Stimulated activated CD4-positive, alpha-beta T cell treated with anti-CD3 and anti-CD28 coated beads, Interleukin-2, amount 100 ng/mL, for 4 hours (primary cell): Measurements from ENCODE around the gene CYP4F22.
"Not testable (repeated sequence)": the region's sequence is repeated elsewhere in the genome, so short reads cannot be mapped to it uniquely, and the experiment has no call there.

Experiments
- DNase-seq: peaks from one replicate; pipeline ENCODE4 v3.0.0-alpha.2; 2020; ENCODE audit warnings: low read depth

Gene CYP4F22

GRCh38 chr19:15575406-15575805, 67.1 kb downstream of the CYP4F22 start:
- DNase-seq: no peak

GRCh38 chr19:15576526-15577156, 68.3 kb downstream of the CYP4F22 start:
- no peak for DNase-seq

GRCh38 chr19:15577184-15577771, 69.0 kb downstream of the CYP4F22 start:
- DNase-seq: no peak

GRCh38 chr19:15583346-15583745, 75.0 kb downstream of the CYP4F22 start:
- DNase-seq: no peak

GRCh38 chr19:15584095-15584494, 75.8 kb downstream of the CYP4F22 start:
- DNase-seq: no peak

GRCh38 chr19:15584541-15585115, 76.3 kb downstream of the CYP4F22 start:
- peak; percentile 68 for DNase-seq

GRCh38 chr19:15587663-15588062, 79.3 kb downstream of the CYP4F22 start:
- DNase-seq: no peak

- no peak for DNase-seq
These were observed 79.9 kb downstream of the CYP4F22 start for GRCh38 chr19:15588265-15588664.

GRCh38 chr19:15589760-15590451, 81.6 kb downstream of the CYP4F22 start:
- DNase-seq: no peak

- no peak for DNase-seq
These were observed 83.5 kb downstream of the CYP4F22 start for GRCh38 chr19:15591796-15592195.

- not testable (repeated sequence) for DNase-seq
These were observed 84.2 kb downstream of the CYP4F22 start for GRCh38 chr19:15592506-15592905.

- DNase-seq: not testable (repeated sequence)
These were observed 85.4 kb downstream of the CYP4F22 start for GRCh38 chr19:15593766-15594165.

GRCh38 chr19:15595069-15595468, 86.7 kb downstream of the CYP4F22 start:
- DNase-seq: no peak
